CD4-positive, alpha-beta T cell treated with Interleukin-6 at 100 ng/mL for 8 hours (primary cell): ENCODE results near the gene DNPH1.

Source experiments
- DNase-seq: peaks from one replicate; pipeline ENCODE4 v3.0.0-alpha.2; 2020; ENCODE audit warnings: mixed read lengths, low spot score

The DNPH1 gene

GRCh38 chr6:43181621-43181941 lies 47.7 kb downstream of the DNPH1 start:
- DNase-seq = no peak

- no peak for DNase-seq
Measured at GRCh38 chr6:43180985-43181384, 48.3 kb downstream of the DNPH1 start.

GRCh38 chr6:43180058-43180457 lies 49.2 kb downstream of the DNPH1 start:
- DNase-seq = no peak

GRCh38 chr6:43178951-43179830 lies 50.1 kb downstream of the DNPH1 start:
- no peak for DNase-seq

GRCh38 chr6:43178150-43178549 lies 51.1 kb downstream of the DNPH1 start:
- DNase-seq = no peak

GRCh38 chr6:43176423-43176786 lies 52.9 kb downstream of the DNPH1 start:
- no peak for DNase-seq

GRCh38 chr6:43175676-43176422 lies 53.4 kb downstream of the DNPH1 start:
- no peak for DNase-seq
